HG03045 (cell line): ENCODE results near the gene TMTC3.

Source experiments
- ATAC-seq: cut with Tn5 transposase; IDR thresholded peaks from one replicate; pipeline ENCODE4 v1.9.1; 2021; ENCODE audit warnings: mild to moderate bottlenecking, moderate library complexity; ENCODE audit not compliant: unreplicated experiment

TMTC3 gene

GRCh38 chr12:88223519-88223918 lies 81.4 kb downstream of the TMTC3 start:
- no peak for ATAC-seq

GRCh38 chr12:88225776-88226175 lies 83.7 kb downstream of the TMTC3 start:
- no peak for ATAC-seq

- no peak for ATAC-seq
These were observed 85.2 kb downstream of the TMTC3 start for GRCh38 chr12:88227263-88227662.

GRCh38 chr12:88227871-88228270 lies 85.8 kb downstream of the TMTC3 start:
- ATAC-seq, result no peak

- ATAC-seq, result no peak
These were observed 86.6 kb downstream of the TMTC3 start for GRCh38 chr12:88228720-88229119.

GRCh38 chr12:88230271-88230670 lies 88.2 kb downstream of the TMTC3 start:
- ATAC-seq, result no peak

GRCh38 chr12:88235183-88235833 lies 93.2 kb downstream of the TMTC3 start:
- ATAC-seq, result peak; percentile 50

GRCh38 chr12:88237954-88238353 lies 95.8 kb downstream of the TMTC3 start:
- no peak for ATAC-seq

- ATAC-seq, result no peak
These were observed 96.3 kb downstream of the TMTC3 start for GRCh38 chr12:88238406-88238805.

GRCh38 chr12:88241862-88242570 lies 99.9 kb downstream of the TMTC3 start:
- peak; percentile 49 for ATAC-seq

- no peak for ATAC-seq
These were observed 100.4 kb downstream of the TMTC3 start for GRCh38 chr12:88242571-88242925.

- ATAC-seq, result no peak
These were observed 100.8 kb downstream of the TMTC3 start for GRCh38 chr12:88242939-88243338.

- ATAC-seq, result no peak
These were observed 101.9 kb downstream of the TMTC3 start for GRCh38 chr12:88243982-88244381.

GRCh38 chr12:88245905-88246304 lies 103.8 kb downstream of the TMTC3 start:
- ATAC-seq, result no peak

- ATAC-seq, result no peak
These were observed 105.1 kb downstream of the TMTC3 start for GRCh38 chr12:88247241-88247643.

- ATAC-seq, result no peak
These were observed 106.5 kb downstream of the TMTC3 start for GRCh38 chr12:88248606-88249005.
